Neuronal stem cell (in vitro differentiated cells): Measurements from ENCODE around the gene LCP1.

Source experiments
- DNase-seq: peaks from one replicate; pipeline ENCODE4 v3.0.0-alpha.2; 2013; ENCODE audit warnings: low spot score
- H2AFZ ChIP-seq: one replicate; pipeline ENCODE4 v1.6.1; 2013; ENCODE audit warnings: mild to moderate bottlenecking, low read length, inconsistent platforms
- H2AK5ac ChIP-seq: 2 replicates; pipeline ENCODE4 v1.6.1; 2013; ENCODE audit warnings: low read depth, mild to moderate bottlenecking, inconsistent platforms, low read length, moderate library complexity, mixed read lengths
- H2BK120ac ChIP-seq: 2 replicates; pipeline ENCODE4 v1.6.1; 2013; ENCODE audit warnings: low read depth, mild to moderate bottlenecking, inconsistent platforms, low read length, moderate library complexity, mixed read lengths
- H2BK12ac ChIP-seq: one replicate; pipeline ENCODE4 v1.6.1; 2013; ENCODE audit warnings: low read length, inconsistent platforms
- H2BK15ac ChIP-seq: 2 replicates; pipeline ENCODE4 v1.6.1; 2013; ENCODE audit warnings: mild to moderate bottlenecking, low read length, inconsistent platforms, mixed read lengths
- H2BK5ac ChIP-seq: one replicate; pipeline ENCODE4 v1.6.1; 2013; ENCODE audit warnings: inconsistent platforms, mild to moderate bottlenecking, low read length, moderate library complexity
- H3K14ac ChIP-seq: one replicate; pipeline ENCODE4 v1.6.1; 2013; ENCODE audit warnings: low read length, inconsistent platforms
- H3K18ac ChIP-seq: 2 replicates; pipeline ENCODE4 v1.6.1; 2013; ENCODE audit warnings: low read length, inconsistent platforms
- H3K23ac ChIP-seq: 2 replicates; pipeline ENCODE4 v1.6.1; 2013; ENCODE audit warnings: low read depth, mild to moderate bottlenecking, mixed read lengths, low read length, inconsistent platforms; ENCODE audit not compliant: poor library complexity
- H3K27ac ChIP-seq: replicated peaks from 3 replicates; pipeline ENCODE4 v1.5.1; 2013; ENCODE audit warnings: low read length, inconsistent platforms
- H3K27me3 ChIP-seq, 3 experiments: 2 replicates each; pipeline ENCODE4 v1.6.1; 2013; ENCODE audit warnings: low read length in 3 of 3, mild to moderate bottlenecking in 2 of 3, inconsistent platforms in 1 of 3, low read depth in 1 of 3, mixed read lengths in 1 of 3, moderate library complexity in 1 of 3; ENCODE audit not compliant: control insufficient read depth in 3 of 3, insufficient read depth in 3 of 3
- H3K36me3 ChIP-seq, 2 donors: replicated peaks in 1 of 2; 2 replicates each; pipeline ENCODE4 v1.6.1; 2013; ENCODE audit warnings: low read length in 2 of 2; ENCODE audit not compliant: control insufficient read depth in 2 of 2, insufficient read depth in 2 of 2
- H3K4ac ChIP-seq: 2 replicates; pipeline ENCODE4 v1.6.1; 2013; ENCODE audit warnings: inconsistent platforms, mild to moderate bottlenecking, low read length, moderate library complexity
- H3K4me1 ChIP-seq, 2 donors: 1 replicate in 1 of 2; 2 replicates in 1 of 2; pipeline ENCODE4 v1.6.1; 2013; ENCODE audit warnings: low read length in 2 of 2, low read depth in 1 of 2; ENCODE audit not compliant: control insufficient read depth in 2 of 2, insufficient read depth in 1 of 2
- H3K4me2 ChIP-seq: one replicate; pipeline ENCODE4 v1.6.1; 2013; ENCODE audit warnings: mild to moderate bottlenecking, low read length, inconsistent platforms; ENCODE audit not compliant: insufficient read depth, poor library complexity, severe bottlenecking
- H3K4me3 ChIP-seq, 2 donors: 2 replicates each; pipeline ENCODE4 v1.5.1; 2013; ENCODE audit warnings: low read length in 2 of 2, mild to moderate bottlenecking in 2 of 2, inconsistent platforms in 1 of 2, moderate library complexity in 1 of 2
- H3K79me1 ChIP-seq: one replicate; pipeline ENCODE4 v1.6.1; 2013; ENCODE audit warnings: low read depth, mild to moderate bottlenecking, inconsistent platforms, low read length, moderate library complexity
- H3K9ac ChIP-seq: one replicate; pipeline ENCODE4 v1.6.1; 2013; ENCODE audit warnings: mild to moderate bottlenecking, low read depth, low read length, inconsistent platforms; ENCODE audit not compliant: poor library complexity
- H3K9me3 ChIP-seq, 2 donors: replicated peaks in 1 of 2; 2 replicates each; pipeline versions ENCODE3 to v1.6.1; 2013; ENCODE audit warnings: low read length in 2 of 2, mild to moderate bottlenecking in 2 of 2, inconsistent platforms in 1 of 2, low read depth in 1 of 2, mixed read lengths in 1 of 2, moderate library complexity in 1 of 2; ENCODE audit not compliant: control insufficient read depth in 2 of 2, insufficient read depth in 1 of 2
- H4K8ac ChIP-seq: one replicate; pipeline ENCODE4 v1.6.1; 2013; ENCODE audit warnings: low read depth, mild to moderate bottlenecking, inconsistent platforms, low read length, moderate library complexity
- H4K91ac ChIP-seq: one replicate; pipeline ENCODE4 v1.6.1; 2013; ENCODE audit warnings: low read length, low read depth, mild to moderate bottlenecking, inconsistent platforms; ENCODE audit not compliant: poor library complexity
- WGBS, 2 donors: extraction: QIAGEN DNeasy Blood & Tissue Kit; methylation state at CpG; one replicate each; pipeline ENCODE4 v1.1.7; 2013; ENCODE audit warnings: missing lambda C conversion rate in 2 of 2, mixed read lengths in 1 of 2; ENCODE audit not compliant: insufficient read length in 2 of 2, insufficient replicate concordance in 1 of 2; ENCODE audit errors: extremely low coverage in 2 of 2; 5-methylcytosine and 5-hydroxymethylcytosine counted together

Gene LCP1

GRCh38 chr13:46181377-46181839, 569 bp downstream of the LCP1 start:
- no peak overlapping the region for H3K4me3 ChIP-seq
- no peak overlapping the region for H2BK12ac ChIP-seq
- H3K79me1 ChIP-seq = no peaks in the 10 kb centered on the region

DNA sequence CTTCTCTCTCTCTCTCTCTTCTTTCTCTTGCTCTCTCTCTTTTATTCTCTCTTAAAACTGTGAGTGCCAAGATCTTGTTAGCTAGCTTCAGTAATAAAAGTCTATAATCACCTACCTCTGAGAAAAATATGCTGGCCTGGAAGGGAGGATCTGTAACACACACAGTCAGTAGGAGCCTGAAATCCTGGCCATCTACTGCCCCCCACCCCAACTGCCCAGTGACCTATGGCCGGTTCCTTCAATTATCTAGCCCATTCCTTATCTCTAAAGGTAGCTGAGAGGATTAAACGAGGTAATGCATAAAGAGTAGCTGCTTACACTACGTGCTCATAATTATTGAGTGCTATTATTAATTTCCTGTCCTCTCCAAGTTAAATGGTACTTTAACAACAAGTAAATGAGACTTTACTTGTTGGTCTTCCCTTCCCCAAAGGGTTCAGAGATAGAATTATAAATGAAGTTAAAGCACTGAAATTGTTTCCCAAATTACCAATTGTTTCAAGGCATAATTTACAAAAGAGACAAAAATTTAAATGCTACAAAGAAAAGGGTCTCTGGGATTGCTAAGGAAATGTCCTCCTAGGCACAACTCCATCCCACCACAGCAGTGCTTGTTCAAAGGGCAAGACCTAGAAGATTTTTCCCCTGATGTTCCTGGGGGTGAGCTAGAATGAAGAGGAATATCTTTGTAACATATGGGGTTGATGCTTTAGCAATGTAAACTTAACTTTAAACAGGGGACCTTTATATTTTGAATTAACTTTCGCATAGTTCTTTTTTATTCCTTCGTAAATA, 1.8 kb downstream of the LCP1 start:
- no peak for DNase-seq
- Histone ChIP-seq H2BK120ac (no peak overlapping the region), H2AFZ (no peak overlapping the region), H3K79me1 (no peaks in the 10 kb centered on the region), H3K4me2 (no peak overlapping the region), H3K27ac (no peak overlapping the region), H3K9me3 (no peaks in the 10 kb centered on the region), H3K9ac (no peak overlapping the region), H2BK15ac (no peak overlapping the region), H3K4ac (no peak overlapping the region), H2BK12ac (no peak overlapping the region), H3K18ac (no peak overlapping the region), H3K23ac (no peak overlapping the region), H3K36me3 (no peaks in the 10 kb centered on the region), H3K4me1 (no peaks in the 10 kb centered on the region), H4K8ac (no peak overlapping the region), H2AK5ac (no peak overlapping the region), H3K27me3 (no peaks in the 10 kb centered on the region), H2BK5ac (no peak overlapping the region), H3K14ac (no peak overlapping the region), H3K4me3 (no peak overlapping the region), H4K91ac (no peak overlapping the region)
- no CpG with 5 or more reads among the region's 5 CpGs for WGBS, 2 donors

More at GRCh38 chr13:46181377-46181839, 569 bp downstream of the LCP1 start:
- Histone ChIP-seq H3K4me2 (no peak overlapping the region), H3K27me3 (no peaks in the 10 kb centered on the region), H3K14ac (no peak overlapping the region), H4K91ac (no peak overlapping the region), H3K36me3 (no peaks in the 10 kb centered on the region), H3K9ac (no peak overlapping the region), H2BK15ac (no peak overlapping the region), H4K8ac (no peak overlapping the region), H2BK120ac (no peak overlapping the region), H3K23ac (no peak overlapping the region), H2AK5ac (no peak overlapping the region), H3K4me1 (no peaks in the 10 kb centered on the region), H2AFZ (no peak overlapping the region), H3K4ac (no peak overlapping the region), H2BK5ac (no peak overlapping the region), H3K27ac (no peak overlapping the region), H3K9me3 (no peaks in the 10 kb centered on the region), H3K18ac (no peak overlapping the region)
- DNase-seq = no peak
- no CpG with 5 or more reads among the region's 5 CpGs for WGBS, 2 donors

DNA sequence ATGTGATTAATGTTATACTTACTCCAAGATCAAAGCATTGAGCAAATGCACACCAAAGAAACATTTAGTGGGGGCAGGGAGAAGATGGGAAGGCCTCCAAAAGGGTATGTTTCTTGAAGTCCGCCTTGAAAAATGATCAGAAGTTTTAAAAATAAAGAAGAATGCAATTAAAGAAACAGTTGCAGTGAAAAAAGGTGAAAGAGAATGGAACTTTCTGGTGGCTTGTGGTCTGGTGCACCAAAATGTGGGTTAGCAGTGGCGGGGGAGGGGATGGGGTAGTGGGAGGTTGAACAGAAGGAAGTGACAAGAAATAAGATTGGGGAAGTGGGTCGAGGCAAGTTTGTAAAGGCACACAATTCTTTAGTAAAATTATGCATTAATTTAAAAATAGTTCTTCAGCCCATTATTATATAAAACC, 2.5 kb downstream of the LCP1 start:
- Histone ChIP-seq H3K23ac (no peak overlapping the region), H2AK5ac (no peak overlapping the region), H3K4me1 (no peaks in the 10 kb centered on the region), H3K14ac (no peak overlapping the region), H3K36me3 (no peaks in the 10 kb centered on the region), H2BK5ac (no peak overlapping the region), H2BK12ac (no peak overlapping the region), H3K79me1 (no peaks in the 10 kb centered on the region), H3K4me3 (no peak overlapping the region), H3K9me3 (no peaks in the 10 kb centered on the region), H4K91ac (no peak overlapping the region), H2BK15ac (no peak overlapping the region), H4K8ac (no peak overlapping the region), H3K4ac (no peak overlapping the region), H3K9ac (no peak overlapping the region), H3K4me2 (no peak overlapping the region), H2AFZ (no peak overlapping the region), H3K18ac (no peak overlapping the region), H3K27me3 (no peaks in the 10 kb centered on the region), H2BK120ac (no peak overlapping the region), H3K27ac (no peak overlapping the region)
- DNase-seq = no peak
- no CpG with 5 or more reads among the region's 3 CpGs for WGBS, 2 donors

GRCh38 chr13:46178821-46179220, 3.2 kb downstream of the LCP1 start:
- no peaks in the 10 kb centered on the region for H3K36me3 ChIP-seq
- H3K4me2 ChIP-seq = no peak overlapping the region
- no peaks in the 10 kb centered on the region for H3K27me3 ChIP-seq
- H3K14ac ChIP-seq = no peak overlapping the region
- H3K27ac ChIP-seq = no peak overlapping the region
- H3K4me1 ChIP-seq = no peaks in the 10 kb centered on the region
- no peak overlapping the region for H3K18ac ChIP-seq
- H3K79me1 ChIP-seq = no peaks in the 10 kb centered on the region
- H3K9ac ChIP-seq = no peak overlapping the region
- no peak overlapping the region for H2BK5ac ChIP-seq
- no peak overlapping the region for H2BK12ac ChIP-seq
- DNase-seq = no peak
- no peak overlapping the region for H4K91ac ChIP-seq
- H2BK120ac ChIP-seq = no peak overlapping the region
- H3K4me3 ChIP-seq = no peak overlapping the region
- H4K8ac ChIP-seq = no peak overlapping the region
- no peaks in the 10 kb centered on the region for H3K9me3 ChIP-seq
- H3K4ac ChIP-seq = no peak overlapping the region
- H2AK5ac ChIP-seq = no peak overlapping the region
- H2AFZ ChIP-seq = no peak overlapping the region
- no peak overlapping the region for H3K23ac ChIP-seq
- H2BK15ac ChIP-seq = no peak overlapping the region
